Measurements from ENCODE around the gene PNPLA8. TPM values are rescaled to one million over a fixed set of nuclear protein-coding genes. Genes with fewer than 3 reads are reported as not detected.
"Not testable (repeated sequence)": the region's sequence is repeated elsewhere in the genome, so short reads cannot be mapped to it uniquely, and the experiment has no call there.

PNPLA8 gene
- polyA plus RNA-seq, 2 donors: 11.4 to 13.7 TPM

DNA sequence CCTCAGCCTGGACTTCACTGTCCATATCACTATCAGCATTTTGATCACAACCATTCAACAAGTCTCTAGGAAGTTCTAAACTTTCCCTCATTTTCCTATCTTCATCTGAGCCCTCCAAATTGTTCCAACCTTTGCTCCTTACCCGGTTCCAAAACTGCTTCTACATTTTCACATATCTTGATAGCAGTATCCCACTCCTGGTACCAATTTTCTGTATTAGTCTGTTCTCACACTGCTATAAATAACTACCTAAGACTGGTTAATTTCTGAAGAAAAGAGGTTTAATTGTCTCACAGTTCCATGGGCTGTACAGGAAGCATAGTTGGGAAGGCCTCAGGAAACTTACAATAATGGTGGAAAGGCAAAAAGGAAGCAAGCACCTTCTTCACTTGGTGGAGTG is 31.7 kb upstream of the PNPLA8 start:
- no peaks in the 10 kb centered on the region for H3K27me3 ChIP-seq (ENCODE audit: control insufficient read depth in 1 of 2, insufficient read depth in 2 of 2, low read length in 2 of 2)
- no peak overlapping the region for H3K27ac ChIP-seq (ENCODE audit: low read depth in 2 of 2, low read length in 1 of 2)
- H3K36me3 ChIP-seq (ENCODE audit: control insufficient read depth in 2 of 2, insufficient read depth in 2 of 2, low read length in 1 of 2): no peaks in the 10 kb centered on the region
- WGBS, 2 donors: 95 to 97% methylated on average over 1 of the region's 1 CpG
- no peak overlapping the region for H3K4me3 ChIP-seq (ENCODE audit: low read depth in 1 of 2, low read length in 2 of 2)
- no peaks in the 10 kb centered on the region for H3K4me1 ChIP-seq (ENCODE audit: control insufficient read depth in 2 of 2, insufficient read depth in 2 of 2, low read length in 1 of 2)
- H3K9me3 ChIP-seq (ENCODE audit: control insufficient read depth in 2 of 2, insufficient read depth in 1 of 2, low read depth in 1 of 2, low read length in 1 of 2): peaks cover 0 to 8% of the 10 kb centered on the region in 2 donors

GRCh38 chr7:108557191-108557590 is 31.3 kb upstream of the PNPLA8 start:
- H3K36me3 ChIP-seq (ENCODE audit: control insufficient read depth in 2 of 2, insufficient read depth in 2 of 2, low read length in 1 of 2): no peaks in the 10 kb centered on the region
- WGBS, 2 donors: 98 to 100% methylated on average over 3 of the region's 3 CpGs
- no peak overlapping the region for H3K4me3 ChIP-seq (ENCODE audit: low read depth in 1 of 2, low read length in 2 of 2)
- no peaks in the 10 kb centered on the region for H3K27me3 ChIP-seq (ENCODE audit: control insufficient read depth in 1 of 2, insufficient read depth in 2 of 2, low read length in 2 of 2)
- peaks cover 0 to 8% of the 10 kb centered on the region in 2 donors for H3K9me3 ChIP-seq (ENCODE audit: control insufficient read depth in 2 of 2, insufficient read depth in 1 of 2, low read depth in 1 of 2, low read length in 1 of 2)
- no peak overlapping the region for H3K27ac ChIP-seq (ENCODE audit: low read depth in 2 of 2, low read length in 1 of 2)
- H3K4me1 ChIP-seq (ENCODE audit: control insufficient read depth in 2 of 2, insufficient read depth in 2 of 2, low read length in 1 of 2): no peaks in the 10 kb centered on the region

GRCh38 chr7:108556665-108557064 is 30.7 kb upstream of the PNPLA8 start:
- not testable (repeated sequence) for H3K27me3 ChIP-seq (ENCODE audit: control insufficient read depth in 1 of 2, insufficient read depth in 2 of 2, low read length in 2 of 2); H3K4me3 ChIP-seq (ENCODE audit: low read depth in 1 of 2, low read length in 2 of 2); H3K27ac ChIP-seq (ENCODE audit: low read depth in 2 of 2, low read length in 1 of 2); H3K9me3 ChIP-seq (ENCODE audit: control insufficient read depth in 2 of 2, insufficient read depth in 1 of 2, low read depth in 1 of 2, low read length in 1 of 2); H3K36me3 ChIP-seq (ENCODE audit: control insufficient read depth in 2 of 2, insufficient read depth in 2 of 2, low read length in 1 of 2); H3K4me1 ChIP-seq (ENCODE audit: control insufficient read depth in 2 of 2, insufficient read depth in 2 of 2, low read length in 1 of 2)

DNA sequence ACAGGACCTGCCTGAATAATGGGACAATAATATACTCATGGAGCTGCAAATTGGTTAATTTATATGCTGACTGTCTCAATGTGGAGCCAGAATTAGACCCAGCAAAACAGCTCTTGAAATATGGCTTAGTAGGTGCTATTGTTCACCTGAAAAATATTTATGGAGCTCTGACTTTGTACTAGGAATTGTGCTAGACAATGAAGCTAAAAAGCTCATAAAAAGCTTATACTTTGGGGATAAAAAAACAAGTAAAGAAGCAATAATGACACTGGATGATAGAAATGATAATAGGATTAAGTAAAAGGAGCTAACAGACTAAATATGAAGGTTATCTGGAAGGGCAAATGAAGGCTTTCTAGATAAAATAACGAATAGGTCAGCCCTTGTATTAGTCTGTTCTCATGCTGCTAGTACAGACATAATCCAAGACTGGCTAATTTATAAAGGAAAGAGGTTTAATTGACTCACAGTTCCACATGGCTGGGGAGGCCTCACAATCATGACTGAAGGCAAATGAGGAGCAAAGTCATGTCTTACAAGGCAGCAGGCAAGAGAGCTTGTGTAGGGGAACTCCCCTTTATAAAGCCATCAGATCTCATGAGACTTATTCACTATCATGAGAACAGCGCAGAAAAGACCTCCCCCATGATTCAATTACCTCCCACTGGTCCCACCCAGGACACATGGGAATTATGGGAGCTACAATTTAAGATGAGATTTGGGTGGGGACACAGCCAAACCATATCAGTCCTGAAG is 22.4 kb upstream of the PNPLA8 start:
- not testable (repeated sequence) for H3K36me3 ChIP-seq (ENCODE audit: control insufficient read depth in 2 of 2, insufficient read depth in 2 of 2, low read length in 1 of 2); H3K27me3 ChIP-seq (ENCODE audit: control insufficient read depth in 1 of 2, insufficient read depth in 2 of 2, low read length in 2 of 2); H3K9me3 ChIP-seq (ENCODE audit: control insufficient read depth in 2 of 2, insufficient read depth in 1 of 2, low read depth in 1 of 2, low read length in 1 of 2); H3K4me3 ChIP-seq (ENCODE audit: low read depth in 1 of 2, low read length in 2 of 2); H3K27ac ChIP-seq (ENCODE audit: low read depth in 2 of 2, low read length in 1 of 2); H3K4me1 ChIP-seq (ENCODE audit: control insufficient read depth in 2 of 2, insufficient read depth in 2 of 2, low read length in 1 of 2)
- WGBS, 2 donors: 78 to 82% methylated on average over 2 of the region's 2 CpGs

GRCh38 chr7:108541478-108541877 is 15.5 kb upstream of the PNPLA8 start:
- 65 to 76% methylated on average over 2 of the region's 2 CpGs for WGBS, 2 donors
- Histone ChIP-seq H3K36me3 (ENCODE audit: control insufficient read depth in 2 of 2, insufficient read depth in 2 of 2, low read length in 1 of 2) (no peaks in the 10 kb centered on the region), H3K27me3 (ENCODE audit: control insufficient read depth in 1 of 2, insufficient read depth in 2 of 2, low read length in 2 of 2) (no peaks in the 10 kb centered on the region)

GRCh38 chr7:108538685-108539084 is 12.8 kb upstream of the PNPLA8 start:
- not testable (repeated sequence) for H3K4me3 ChIP-seq (ENCODE audit: low read depth in 1 of 2, low read length in 2 of 2); H3K9me3 ChIP-seq (ENCODE audit: control insufficient read depth in 2 of 2, insufficient read depth in 1 of 2, low read depth in 1 of 2, low read length in 1 of 2); H3K4me1 ChIP-seq (ENCODE audit: control insufficient read depth in 2 of 2, insufficient read depth in 2 of 2, low read length in 1 of 2); H3K27ac ChIP-seq (ENCODE audit: low read depth in 2 of 2, low read length in 1 of 2); H3K36me3 ChIP-seq (ENCODE audit: control insufficient read depth in 2 of 2, insufficient read depth in 2 of 2, low read length in 1 of 2); H3K27me3 ChIP-seq (ENCODE audit: control insufficient read depth in 1 of 2, insufficient read depth in 2 of 2, low read length in 2 of 2)
- 90 to 91% methylated on average over 4 of the region's 4 CpGs for WGBS, 2 donors

More at GRCh38 chr7:108541478-108541877, 15.5 kb upstream of the PNPLA8 start:
- Histone ChIP-seq H3K9me3 (ENCODE audit: control insufficient read depth in 2 of 2, insufficient read depth in 1 of 2, low read depth in 1 of 2, low read length in 1 of 2) (no peaks in the 10 kb centered on the region), H3K4me1 (ENCODE audit: control insufficient read depth in 2 of 2, insufficient read depth in 2 of 2, low read length in 1 of 2) (no peaks in the 10 kb centered on the region), H3K27ac (ENCODE audit: low read depth in 2 of 2, low read length in 1 of 2) (no peak overlapping the region), H3K4me3 (ENCODE audit: low read depth in 1 of 2, low read length in 2 of 2) (no peak overlapping the region)

GRCh38 chr7:108538236-108538635 is 12.3 kb upstream of the PNPLA8 start:
- H3K4me3 ChIP-seq (ENCODE audit: low read depth in 1 of 2, low read length in 2 of 2); H3K27me3 ChIP-seq (ENCODE audit: control insufficient read depth in 1 of 2, insufficient read depth in 2 of 2, low read length in 2 of 2); H3K9me3 ChIP-seq (ENCODE audit: control insufficient read depth in 2 of 2, insufficient read depth in 1 of 2, low read depth in 1 of 2, low read length in 1 of 2); H3K36me3 ChIP-seq (ENCODE audit: control insufficient read depth in 2 of 2, insufficient read depth in 2 of 2, low read length in 1 of 2); H3K27ac ChIP-seq (ENCODE audit: low read depth in 2 of 2, low read length in 1 of 2); H3K4me1 ChIP-seq (ENCODE audit: control insufficient read depth in 2 of 2, insufficient read depth in 2 of 2, low read length in 1 of 2): not testable (repeated sequence)
- WGBS, 2 donors: 66 to 90% methylated on average over 2 of the region's 2 CpGs

- WGBS, 2 donors: 86 to 91% methylated on average over 2 of the region's 2 CpGs
- no peaks in the 10 kb centered on the region for H3K4me1 ChIP-seq (ENCODE audit: control insufficient read depth in 2 of 2, insufficient read depth in 2 of 2, low read length in 1 of 2)
- H3K27ac ChIP-seq (ENCODE audit: low read depth in 2 of 2, low read length in 1 of 2): no peak overlapping the region
- H3K36me3 ChIP-seq (ENCODE audit: control insufficient read depth in 2 of 2, insufficient read depth in 2 of 2, low read length in 1 of 2): no peaks in the 10 kb centered on the region
- H3K9me3 ChIP-seq (ENCODE audit: control insufficient read depth in 2 of 2, insufficient read depth in 1 of 2, low read depth in 1 of 2, low read length in 1 of 2): no peaks in the 10 kb centered on the region
- H3K4me3 ChIP-seq (ENCODE audit: low read depth in 1 of 2, low read length in 2 of 2): no peak overlapping the region
- H3K27me3 ChIP-seq (ENCODE audit: control insufficient read depth in 1 of 2, insufficient read depth in 2 of 2, low read length in 2 of 2): no peaks in the 10 kb centered on the region
Measured at GRCh38 chr7:108537229-108537628, 11.3 kb upstream of the PNPLA8 start.

DNA sequence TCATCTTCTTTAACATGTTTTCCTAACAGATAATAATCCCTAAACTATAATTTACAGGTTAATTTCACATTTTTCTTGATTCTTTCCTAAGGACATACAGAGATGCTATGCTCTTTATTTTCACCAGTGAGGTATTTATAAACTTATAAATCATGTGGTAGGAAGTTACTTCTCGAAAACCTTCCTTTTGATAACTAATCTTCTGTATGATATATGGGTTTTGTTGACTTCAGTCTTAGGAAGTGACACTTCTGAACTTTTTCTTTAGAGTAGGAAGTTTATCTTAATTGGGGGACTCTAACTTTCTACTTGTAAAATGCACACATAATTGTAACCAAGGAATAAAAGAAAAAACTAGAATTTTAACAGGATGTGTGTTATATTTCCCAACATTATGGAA is 9.8 kb upstream of the PNPLA8 start:
- WGBS, 2 donors: 72 to 74% methylated on average over 1 of the region's 1 CpG

DNA sequence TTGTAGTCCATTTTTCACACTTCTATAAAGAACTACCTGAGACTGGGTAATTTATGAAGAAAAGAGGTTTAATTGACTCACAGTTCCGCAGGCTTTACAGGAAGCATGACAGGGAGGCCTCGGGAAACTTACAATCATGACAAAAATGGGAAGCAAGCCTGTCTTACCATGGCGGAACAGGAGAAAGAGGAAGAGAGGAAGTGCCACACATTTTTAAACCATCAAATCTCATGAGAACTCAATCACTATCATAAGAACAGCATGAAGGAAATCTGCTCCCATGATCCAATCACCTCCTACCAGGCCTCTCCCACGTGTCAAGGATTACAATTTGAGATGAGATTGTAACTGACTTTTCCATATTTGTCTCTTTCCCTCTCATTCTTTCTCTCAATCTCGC is 9.3 kb upstream of the PNPLA8 start:
- Histone ChIP-seq H3K36me3 (ENCODE audit: control insufficient read depth in 2 of 2, insufficient read depth in 2 of 2, low read length in 1 of 2) (no peaks in the 10 kb centered on the region), H3K4me1 (ENCODE audit: control insufficient read depth in 2 of 2, insufficient read depth in 2 of 2, low read length in 1 of 2) (no peaks in the 10 kb centered on the region), H3K9me3 (ENCODE audit: control insufficient read depth in 2 of 2, insufficient read depth in 1 of 2, low read depth in 1 of 2, low read length in 1 of 2) (no peaks in the 10 kb centered on the region), H3K4me3 (ENCODE audit: low read depth in 1 of 2, low read length in 2 of 2) (no peak overlapping the region), H3K27ac (ENCODE audit: low read depth in 2 of 2, low read length in 1 of 2) (no peak overlapping the region), H3K27me3 (ENCODE audit: control insufficient read depth in 1 of 2, insufficient read depth in 2 of 2, low read length in 2 of 2) (no peaks in the 10 kb centered on the region)
- WGBS, 2 donors: 57 to 81% methylated on average over 5 of the region's 5 CpGs

More for the DNA sequence above, 9.8 kb upstream of the PNPLA8 start:
- no peaks in the 10 kb centered on the region for H3K36me3 ChIP-seq (ENCODE audit: control insufficient read depth in 2 of 2, insufficient read depth in 2 of 2, low read length in 1 of 2)
- no peak overlapping the region for H3K4me3 ChIP-seq (ENCODE audit: low read depth in 1 of 2, low read length in 2 of 2)
- no peak overlapping the region for H3K27ac ChIP-seq (ENCODE audit: low read depth in 2 of 2, low read length in 1 of 2)
- no peaks in the 10 kb centered on the region for H3K4me1 ChIP-seq (ENCODE audit: control insufficient read depth in 2 of 2, insufficient read depth in 2 of 2, low read length in 1 of 2)
- no peaks in the 10 kb centered on the region for H3K27me3 ChIP-seq (ENCODE audit: control insufficient read depth in 1 of 2, insufficient read depth in 2 of 2, low read length in 2 of 2)
- H3K9me3 ChIP-seq (ENCODE audit: control insufficient read depth in 2 of 2, insufficient read depth in 1 of 2, low read depth in 1 of 2, low read length in 1 of 2): no peaks in the 10 kb centered on the region
